Activated CD8-positive, alpha-beta memory T cell treated with anti-CD3 and anti-CD28 coated beads, Interleukin-2, amount 50 U/mL, for 4 hours (primary cell): ENCODE measurements around the gene E2F4.

Source experiments
- DNase-seq: peaks from one replicate; pipeline ENCODE4 v3.0.0-alpha.2; 2020

E2F4 gene

GRCh38 chr16:67195676-67196075 is 3.7 kb downstream of the E2F4 start:
- no peak for DNase-seq

- no peak for DNase-seq
These were observed 4.9 kb downstream of the E2F4 start for GRCh38 chr16:67196881-67197280.

GRCh38 chr16:67197704-67198103 is 5.7 kb downstream of the E2F4 start:
- no peak for DNase-seq

GRCh38 chr16:67198238-67198734 is 6.3 kb downstream of the E2F4 start:
- DNase-seq: no peak

- DNase-seq: no peak
These were observed 7.3 kb downstream of the E2F4 start, which contains the start of gene ELMO3 for GRCh38 chr16:67199011-67199807. ELMO3 (plus strand) TSS chr16:67199131; CDS start chr16:67199327, 196 bp downstream.

GRCh38 chr16:67199808-67200198 is 7.8 kb downstream of the E2F4 start:
- DNase-seq: no peak

GRCh38 chr16:67200491-67200890 is 8.5 kb downstream of the E2F4 start:
- DNase-seq: no peak

GRCh38 chr16:67201411-67202345 is 9.7 kb downstream of the E2F4 start:
- DNase-seq: no peak

GRCh38 chr16:67202426-67202825 is 10.5 kb downstream of the E2F4 start:
- no peak for DNase-seq

- no peak for DNase-seq
These were observed 11.1 kb downstream of the E2F4 start for GRCh38 chr16:67202956-67203493.

- no peak for DNase-seq
These were observed 12.1 kb downstream of the E2F4 start for GRCh38 chr16:67204076-67204475.

- DNase-seq: no peak
These were observed 14.3 kb downstream of the E2F4 start for GRCh38 chr16:67206129-67206837.

GRCh38 chr16:67206838-67207248 is 14.9 kb downstream of the E2F4 start:
- no peak for DNase-seq

- no peak for DNase-seq
These were observed 15.5 kb downstream of the E2F4 start for GRCh38 chr16:67207249-67208091.

GRCh38 chr16:67208154-67208896 is 16.4 kb downstream of the E2F4 start:
- DNase-seq: no peak

GRCh38 chr16:67209565-67209964 is 17.6 kb downstream of the E2F4 start:
- DNase-seq: no peak

GRCh38 chr16:67210069-67210937 is 18.3 kb downstream of the E2F4 start:
- DNase-seq: no peak

- DNase-seq: no peak
These were observed 19.7 kb downstream of the E2F4 start for GRCh38 chr16:67211674-67212073.

GRCh38 chr16:67212766-67213165 is 20.8 kb downstream of the E2F4 start:
- DNase-seq: no peak
